HG03135 (cell line): Measurements from ENCODE around the gene TMEM178B.

Source experiments
- ATAC-seq: cut with Tn5 transposase; IDR thresholded peaks from one replicate; pipeline ENCODE4 v1.9.1; 2021; ENCODE audit warnings: mild to moderate bottlenecking, moderate library complexity; ENCODE audit not compliant: unreplicated experiment

TMEM178B gene

GRCh38 chr7:141456711-141457110, 382.8 kb downstream of the TMEM178B start:
- ATAC-seq: no peak

DNA sequence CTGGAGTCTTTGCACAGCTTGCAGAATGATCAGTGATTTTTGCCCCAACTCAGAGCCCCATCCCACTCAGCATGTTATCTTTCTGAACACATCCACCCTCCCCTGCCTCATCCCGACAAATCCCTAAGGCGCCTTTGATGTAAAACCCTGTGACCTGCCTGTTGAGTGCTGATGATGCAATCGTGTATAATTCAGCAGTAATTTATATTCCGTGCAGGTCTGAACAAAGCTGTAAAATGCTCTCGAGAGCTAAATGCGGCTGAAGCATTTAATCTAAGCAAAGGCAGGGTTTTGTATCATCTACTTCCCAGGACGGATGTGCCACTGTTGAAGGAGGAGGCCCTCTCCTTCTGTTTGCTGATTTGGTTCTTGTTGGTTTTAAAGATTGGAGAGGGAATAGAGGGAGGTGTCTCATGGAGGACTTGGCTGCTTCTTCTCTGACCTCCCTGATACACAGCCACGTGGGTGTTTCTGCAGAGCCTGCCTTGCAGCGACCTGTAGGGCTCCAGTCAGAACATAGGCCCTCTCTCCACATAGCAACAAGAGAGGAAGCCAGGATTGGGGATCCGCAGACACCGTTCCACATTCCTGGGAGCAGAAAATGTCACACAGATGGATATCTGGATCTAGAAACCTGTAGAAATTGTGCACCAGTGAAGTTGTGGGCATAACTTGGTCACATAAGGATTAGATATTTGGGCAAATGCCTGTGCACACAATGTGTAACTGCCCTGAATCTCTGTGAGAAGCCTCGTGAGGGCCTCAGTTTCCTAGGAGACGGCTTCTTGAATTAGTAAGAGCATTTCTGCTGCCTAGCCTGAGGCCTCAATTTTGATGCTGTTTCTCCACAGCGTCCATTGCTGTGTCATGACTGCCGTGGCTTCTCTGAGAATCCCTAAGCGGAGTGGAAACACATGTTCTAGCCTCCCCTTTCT, 387.2 kb downstream of the TMEM178B start:
- ATAC-seq: no peak

- ATAC-seq: no peak
Measured at GRCh38 chr7:141461924-141462323, 388.1 kb downstream of the TMEM178B start.

DNA sequence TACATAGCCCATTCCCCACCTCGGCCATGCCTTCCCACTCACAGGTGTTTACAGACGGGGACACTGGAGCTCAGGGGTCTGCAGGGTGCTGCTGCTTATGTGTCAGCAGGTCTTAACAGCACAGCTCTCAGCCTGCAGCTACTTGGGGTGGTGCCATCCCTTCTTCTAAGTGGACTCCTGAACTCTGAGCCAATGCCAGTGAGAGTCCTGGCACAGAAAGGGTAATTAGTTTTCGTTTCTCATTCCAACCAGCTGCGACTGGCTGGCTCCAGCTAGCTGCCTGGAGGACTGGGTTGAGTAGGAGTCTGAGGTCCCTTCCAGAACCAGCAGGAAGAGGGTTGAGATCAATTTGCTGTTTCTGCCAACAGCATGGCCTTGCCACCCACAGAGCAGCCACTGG, 389.1 kb downstream of the TMEM178B start:
- ATAC-seq: no peak

DNA sequence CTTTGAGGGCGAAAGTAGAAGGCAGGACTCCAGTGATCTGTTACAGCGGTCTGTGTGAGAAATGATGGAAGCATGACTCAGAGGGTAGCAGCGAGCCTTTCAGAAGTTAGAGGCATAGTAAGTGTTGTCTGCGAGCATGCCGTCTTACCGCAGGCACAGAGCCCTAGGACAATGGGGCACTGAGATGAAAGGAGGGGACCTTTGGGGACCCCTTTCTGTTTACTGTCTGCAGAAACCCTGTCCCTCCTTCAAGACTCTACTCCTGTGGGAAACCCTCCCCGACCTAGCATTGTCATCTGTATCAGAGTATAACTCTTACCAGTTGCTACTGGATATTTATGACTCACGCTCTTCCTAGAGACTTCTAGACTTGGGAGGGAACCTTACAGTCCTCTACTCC, 390.1 kb downstream of the TMEM178B start:
- no peak for ATAC-seq

DNA sequence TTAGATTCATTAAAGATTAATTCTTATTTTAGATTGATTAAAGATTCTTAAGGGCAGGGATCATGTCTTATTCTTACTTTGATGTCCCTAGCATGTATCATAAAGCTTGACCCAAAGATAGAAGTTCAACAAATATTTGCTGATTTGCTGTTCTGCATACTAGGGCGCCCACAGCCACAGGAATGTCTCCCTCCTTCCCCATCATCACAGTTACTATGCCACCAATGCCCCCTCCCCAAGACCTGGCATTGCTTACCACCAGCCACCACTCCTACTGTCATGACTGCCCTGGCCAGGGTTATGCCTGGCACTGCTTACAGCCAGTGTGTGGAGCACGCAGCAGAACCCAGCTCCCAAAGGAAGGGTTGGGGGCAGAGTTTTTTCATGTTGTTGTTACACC, 390.7 kb downstream of the TMEM178B start:
- ATAC-seq: no peak

GRCh38 chr7:141466151-141466904, 392.5 kb downstream of the TMEM178B start:
- ATAC-seq: no peak

GRCh38 chr7:141468341-141468740, 394.5 kb downstream of the TMEM178B start:
- ATAC-seq: no peak

DNA sequence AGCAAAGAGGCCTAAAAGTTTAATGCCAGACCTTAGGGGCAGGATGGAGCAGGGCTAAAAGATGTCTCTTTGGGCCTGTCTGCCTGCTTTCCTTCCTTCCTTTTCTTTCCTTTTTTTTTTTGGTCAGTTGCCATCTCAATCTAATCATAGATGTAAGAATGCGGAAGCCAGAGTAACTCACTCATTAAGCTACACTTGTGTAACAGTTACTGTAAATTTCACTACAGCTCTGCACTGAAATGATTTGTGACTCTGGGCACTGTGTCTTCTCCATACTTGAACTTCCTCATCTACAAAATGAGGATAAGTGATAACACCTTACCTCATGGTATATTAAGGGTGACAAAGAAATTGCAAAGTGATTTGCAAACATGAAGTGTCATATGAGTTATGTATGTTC, 401.8 kb downstream of the TMEM178B start:
- ATAC-seq: no peak

DNA sequence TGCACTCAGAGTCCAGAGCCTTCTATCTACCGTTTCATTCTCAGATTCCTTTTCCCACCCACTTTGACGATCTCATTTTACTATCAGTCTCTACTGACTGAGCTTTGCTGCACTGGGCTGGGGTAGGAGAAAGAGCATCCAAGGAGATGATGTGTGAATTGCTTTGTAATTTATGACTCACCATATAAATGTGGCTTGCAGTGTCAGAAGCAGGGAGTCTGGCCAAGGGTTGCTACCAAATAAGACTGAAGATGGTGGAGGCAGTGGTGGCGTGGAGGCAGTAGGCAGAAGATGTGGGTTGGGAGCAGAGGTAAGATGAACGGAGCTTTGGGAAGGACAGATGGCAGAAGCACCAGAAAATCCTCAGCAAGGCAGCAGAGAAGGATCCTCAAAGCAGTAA, 404.0 kb downstream of the TMEM178B start:
- ATAC-seq: no peak

- no peak for ATAC-seq
Measured at GRCh38 chr7:141478845-141479244, 405.0 kb downstream of the TMEM178B start.

DNA sequence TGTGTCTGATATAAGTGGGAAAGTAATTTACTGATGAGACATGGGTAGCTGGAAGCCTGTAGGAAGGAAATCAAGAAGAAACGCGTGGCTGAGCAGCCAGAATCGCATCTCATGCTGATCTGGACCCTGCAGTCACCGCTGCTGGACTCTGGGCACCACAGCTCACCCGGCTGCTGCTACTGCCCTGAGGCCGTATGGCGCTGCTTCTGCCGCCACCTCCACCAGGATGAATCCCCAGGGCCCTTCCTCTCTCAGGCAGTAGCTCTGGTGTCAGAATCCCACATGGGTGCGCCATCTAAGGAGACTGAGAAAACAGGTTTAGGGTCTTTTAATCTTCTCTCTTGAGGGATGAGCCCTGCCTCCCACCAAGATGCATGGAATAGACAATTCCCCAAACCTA, 407.1 kb downstream of the TMEM178B start:
- no peak for ATAC-seq

GRCh38 chr7:141481971-141482370, 408.1 kb downstream of the TMEM178B start:
- no peak for ATAC-seq

DNA sequence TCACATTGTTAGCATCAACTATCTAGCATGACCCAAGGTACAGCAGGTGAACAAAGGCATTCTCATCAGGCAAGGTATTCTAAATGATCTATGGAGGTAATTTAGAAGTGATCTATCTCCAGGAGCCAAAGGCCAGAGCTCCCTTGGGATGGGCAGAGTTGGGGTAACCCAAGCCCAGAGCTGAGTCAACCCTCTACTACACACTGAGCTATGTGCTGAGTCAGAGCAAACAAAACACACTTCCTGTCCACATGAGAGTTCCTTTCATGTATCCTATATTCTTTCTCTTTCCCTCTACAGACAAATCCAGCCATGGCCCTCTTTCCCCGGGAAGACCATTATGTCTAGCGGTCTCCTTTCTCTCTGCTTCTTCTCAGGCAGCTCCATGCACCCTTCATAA, 409.2 kb downstream of the TMEM178B start:
- no peak for ATAC-seq

- ATAC-seq: no peak
Measured at GRCh38 chr7:141484907-141485306, 411.0 kb downstream of the TMEM178B start.

GRCh38 chr7:141486959-141487358, 413.1 kb downstream of the TMEM178B start:
- ATAC-seq: no peak

DNA sequence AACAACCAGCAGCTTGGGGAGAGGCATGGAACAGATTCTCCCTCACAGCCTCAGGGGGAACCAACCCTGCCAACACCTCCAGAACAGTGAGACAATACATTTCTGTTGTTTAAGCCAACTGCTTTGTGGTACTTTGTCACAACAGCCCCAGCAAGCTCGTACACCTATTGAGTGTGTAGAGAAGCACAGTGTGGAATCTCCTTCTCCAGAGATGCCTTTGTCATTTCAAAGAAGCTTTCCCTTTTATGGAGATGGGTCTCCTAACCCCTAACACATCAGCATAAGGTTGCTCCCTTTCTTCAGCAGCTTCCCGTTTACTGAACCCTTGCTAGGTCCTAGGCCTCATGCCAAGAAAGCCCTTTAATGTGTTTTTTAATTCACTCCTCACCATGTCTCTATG, 416.6 kb downstream of the TMEM178B start:
- ATAC-seq: no peak

DNA sequence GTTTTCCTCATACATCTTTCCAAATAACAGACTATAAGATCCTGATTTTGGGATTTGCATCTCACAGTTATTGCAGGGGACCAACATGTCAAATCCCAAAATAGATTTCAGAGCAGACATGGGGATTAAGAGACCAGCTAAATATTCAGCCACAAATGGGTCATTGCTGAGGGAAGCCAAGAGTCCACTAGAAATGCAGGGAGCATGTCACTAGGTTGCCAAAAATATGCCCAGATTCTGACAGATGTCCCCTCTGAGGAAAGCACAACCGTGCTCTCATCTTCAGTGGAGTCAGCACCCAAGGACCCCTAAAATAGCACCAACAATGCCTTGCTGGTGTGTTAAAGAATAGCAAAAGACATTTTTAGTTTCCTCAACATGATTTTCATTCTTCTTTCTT, 421.2 kb downstream of the TMEM178B start:
- ATAC-seq: no peak

GRCh38 chr7:141497391-141497790, 423.5 kb downstream of the TMEM178B start:
- no peak for ATAC-seq

DNA sequence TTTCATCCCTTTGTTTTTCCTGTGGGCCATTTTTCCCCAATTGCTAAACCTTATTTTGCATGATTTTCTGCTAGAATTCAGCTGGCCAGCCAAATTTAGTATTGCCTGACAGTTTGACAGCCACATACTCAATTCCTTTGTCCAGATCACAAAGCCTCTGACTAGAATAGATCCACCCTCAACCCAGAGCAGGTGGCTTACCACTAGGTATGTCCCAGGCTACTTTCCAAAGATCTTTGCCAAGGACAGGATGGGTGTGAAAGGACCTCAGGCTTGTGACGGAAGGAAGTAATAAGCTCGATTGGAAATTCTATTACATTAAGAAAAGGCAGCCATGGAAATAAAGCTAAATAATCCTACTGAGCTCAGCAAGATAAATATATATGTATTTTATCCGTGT, 426.7 kb downstream of the TMEM178B start:
- no peak for ATAC-seq

- ATAC-seq: no peak
Measured at GRCh38 chr7:141501451-141501850, 427.6 kb downstream of the TMEM178B start.

- no peak for ATAC-seq
Measured at GRCh38 chr7:141511316-141511675, 437.4 kb downstream of the TMEM178B start.
